SK-N-SH (cell line): ENCODE measurements around the gene UFSP2. TPM values are rescaled to one million over a fixed set of nuclear protein-coding genes. Genes with fewer than 3 reads are reported as not detected.

ENCODE experiments used
- CTCF ChIA-PET: fragments of 300-600, 350-600 bp; formaldehyde crosslinking; extraction: SDS; loops from one replicate; lab custom pipeline; 2021; lab: Yijun Ruan, JAX
- POLR2A ChIA-PET: fragments of 350-600 bp; sonication (Branson Sonifier 250); formaldehyde crosslinking; extraction: SDS; loops from one replicate; lab custom pipeline; 2020; ENCODE audit warnings: antibody characterized with exemption, inconsistent platforms; lab: Yijun Ruan, JAX
- DNase-seq: peaks from one replicate; pipeline ENCODE4 v3.0.0; 2012
- H2AFZ ChIP-seq: fragments of 200-600 bp; sonication (generic); 2 replicates; pipeline ENCODE4 v1.8.1; 2016; ENCODE audit warnings: antibody characterized with exemption, mild to moderate bottlenecking, low read depth
- H3F3A ChIP-seq: fragments of 200-600 bp; sonication (generic); replicated peaks from 2 replicates; pipeline ENCODE3; 2016; ENCODE audit warnings: antibody characterized with exemption, mild to moderate bottlenecking; ENCODE audit not compliant: insufficient read depth
- H3K27ac ChIP-seq, 2 experiments: fragments of 200-500 bp in 1 of 2; fragments of 200-600 bp in 1 of 2; sonication (Bioruptor generic) in 1 of 2; sonication (generic), shearing (Covaris generic) in 1 of 2; 2 replicates each; pipeline versions ENCODE4 v1.5.1 to v1.6.1; 2014 to 2016; ENCODE audit warnings: low read depth in 2 of 2, inconsistent platforms in 1 of 2, low read length in 1 of 2, mild to moderate bottlenecking in 1 of 2, mixed read lengths in 1 of 2
- H3K27me3 ChIP-seq: fragments of 200-600 bp; sonication (generic), shearing (Covaris generic); 2 replicates; pipeline ENCODE4 v1.6.1; 2016; ENCODE audit warnings: mixed run types; ENCODE audit not compliant: insufficient read depth
- H3K36me3 ChIP-seq, 2 experiments: fragments of 200-500 bp in 1 of 2; fragments of 200-600 bp in 1 of 2; sonication (Bioruptor generic) in 1 of 2; sonication (generic) in 1 of 2; replicated peaks in 1 of 2; 2 replicates each; pipeline versions ENCODE3 to v1.5.1; 2014 to 2016; ENCODE audit warnings: low read length in 1 of 2, mild to moderate bottlenecking in 1 of 2; ENCODE audit not compliant: insufficient read depth in 2 of 2, control insufficient read depth in 1 of 2
- H3K4me1 ChIP-seq, 2 experiments: fragments of 200-500 bp in 1 of 2; fragments of 200-600 bp in 1 of 2; sonication (Bioruptor generic) in 1 of 2; sonication (generic), shearing (Covaris generic) in 1 of 2; 2 replicates each; pipeline versions ENCODE4 v1.5.1 to v1.6.1; 2014 to 2016; ENCODE audit warnings: low read depth in 1 of 2, low read length in 1 of 2, mixed run types in 1 of 2; ENCODE audit not compliant: insufficient read depth in 2 of 2, control insufficient read depth in 1 of 2
- H3K4me2 ChIP-seq: fragments of 200-600 bp; sonication (generic), shearing (Covaris generic); 2 replicates; pipeline ENCODE4 v1.6.1; 2017; ENCODE audit warnings: mixed run types
- H3K4me3 ChIP-seq, 2 experiments: fragments of 200-500 bp in 1 of 2; fragments of 200-600 bp in 1 of 2; sonication (Bioruptor generic) in 1 of 2; sonication (generic), shearing (Covaris generic) in 1 of 2; 2 replicates each; pipeline versions ENCODE4 v1.5.1 to v1.8.1; 2014 to 2016; ENCODE audit warnings: low read depth in 2 of 2, inconsistent platforms in 1 of 2, low read length in 1 of 2, mild to moderate bottlenecking in 1 of 2, mixed read lengths in 1 of 2, moderate library complexity in 1 of 2
- H3K79me2 ChIP-seq: fragments of 200-600 bp; sonication (generic); 2 replicates; pipeline ENCODE4 v1.8.1; 2017; ENCODE audit warnings: mild to moderate bottlenecking; ENCODE audit not compliant: insufficient read depth
- H3K9ac ChIP-seq: fragments of 200-600 bp; sonication (generic); 2 replicates; pipeline ENCODE4 v1.6.1; 2017; ENCODE audit warnings: mixed run types
- H3K9me2 ChIP-seq: fragments of 200-600 bp; sonication (generic); 2 replicates; pipeline ENCODE4 v1.6.1; 2017; ENCODE audit warnings: mixed run types
- H3K9me3 ChIP-seq: fragments of 200-600 bp; sonication (generic); 2 replicates; pipeline ENCODE4 v1.6.1; 2017; ENCODE audit warnings: mixed run types, mild to moderate bottlenecking, moderate library complexity
- H4K20me1 ChIP-seq: fragments of 200-600 bp; sonication (generic); 2 replicates; pipeline ENCODE4 v1.6.1; 2017; ENCODE audit warnings: mild to moderate bottlenecking, mixed run types; ENCODE audit not compliant: insufficient read depth
- CHD2 ChIP-seq: fragments of 150-350 bp; IDR thresholded peaks from 2 replicates; pipeline ENCODE4 v1.6.1; 2018; ENCODE audit warnings: low read length; ENCODE audit not compliant: partially characterized antibody
- ELF1 ChIP-seq: IDR thresholded peaks from 2 replicates; pipeline ENCODE4 v1.4.0; 2012
- EZH2phosphoT487 ChIP-seq: fragments of 200-600 bp; sonication (generic); IDR thresholded peaks from 2 replicates; pipeline ENCODE4 v1.6.1; 2017; ENCODE audit warnings: low read depth, mixed run types, mild to moderate bottlenecking, antibody characterized with exemption, moderate library complexity, borderline replicate concordance
- FOXJ3 ChIP-seq: sonication (generic); formaldehyde crosslinking; IDR thresholded peaks from 2 replicates; pipeline ENCODE4 v1.5.1; 2020; ENCODE audit warnings: mild to moderate bottlenecking, missing genetic modification reagents
- MEF2A ChIP-seq: IDR thresholded peaks from 2 replicates; pipeline ENCODE4 v1.4.0; 2012; ENCODE audit warnings: low read depth, borderline replicate concordance
- MXI1 ChIP-seq: IDR thresholded peaks from 2 replicates; pipeline ENCODE4 v1.6.1; 2012; ENCODE audit warnings: mild to moderate bottlenecking, low read depth, low read length, improper control_type of control experiment
- NFIC ChIP-seq: IDR thresholded peaks from 2 replicates; pipeline ENCODE4 v1.4.0; 2012; ENCODE audit warnings: borderline replicate concordance
- NRF1 ChIP-seq: IDR thresholded peaks from 2 replicates; pipeline ENCODE4 v1.6.1; 2012; ENCODE audit warnings: low read depth, mild to moderate bottlenecking, low read length
- RCOR1 ChIP-seq: fragments of 150-350 bp; IDR thresholded peaks from 2 replicates; pipeline ENCODE4 v1.6.1; 2017; ENCODE audit warnings: antibody characterized with exemption, low read length
- SMC3 ChIP-seq: IDR thresholded peaks from 2 replicates; pipeline ENCODE4 v1.6.1; 2012; ENCODE audit warnings: low read depth, low read length, improper control_type of control experiment
- TAF1 ChIP-seq: IDR thresholded peaks from 2 replicates; pipeline ENCODE4 v1.6.1; 2012; ENCODE audit warnings: low read depth, mild to moderate bottlenecking, low read length, moderate library complexity, borderline replicate concordance
- TCF12 ChIP-seq: IDR thresholded peaks from 2 replicates; pipeline ENCODE4 v1.4.0; 2012
- TEAD4 ChIP-seq: IDR thresholded peaks from 2 replicates; pipeline ENCODE4 v1.4.0; 2012; ENCODE audit warnings: mild to moderate bottlenecking, borderline replicate concordance; ENCODE audit not compliant: insufficient read depth
- YY1 ChIP-seq: IDR thresholded peaks from 2 replicates; pipeline ENCODE4 v1.4.0; 2012; ENCODE audit warnings: low read depth, mild to moderate bottlenecking
- WGBS: methylation state at CpG from one replicate; pipeline ENCODE4 v1.1.6; 2017; ENCODE audit warnings: low lambda C conversion rate; 5-methylcytosine and 5-hydroxymethylcytosine counted together
- polyA plus RNA-seq, 3 experiments: library from polyadenylated mRNA; depleted of rRNA; stranded (reverse); fragments of >200 nt; gene quantifications; 2 replicates each; pipeline ENCODE4 v1.2.3, GENCODE V29; 2012
- TF ChIP-seq, protein P1 (sequence below): IDR thresholded peaks from 2 replicates; pipeline ENCODE4 v1.4.0; 2012; ENCODE audit warnings: low read depth, borderline replicate concordance

UFSP2 gene
- polyA plus RNA-seq, 1 of the 3 experiments (the other 2 are of a cell fraction) = 15.5 TPM

DNA sequence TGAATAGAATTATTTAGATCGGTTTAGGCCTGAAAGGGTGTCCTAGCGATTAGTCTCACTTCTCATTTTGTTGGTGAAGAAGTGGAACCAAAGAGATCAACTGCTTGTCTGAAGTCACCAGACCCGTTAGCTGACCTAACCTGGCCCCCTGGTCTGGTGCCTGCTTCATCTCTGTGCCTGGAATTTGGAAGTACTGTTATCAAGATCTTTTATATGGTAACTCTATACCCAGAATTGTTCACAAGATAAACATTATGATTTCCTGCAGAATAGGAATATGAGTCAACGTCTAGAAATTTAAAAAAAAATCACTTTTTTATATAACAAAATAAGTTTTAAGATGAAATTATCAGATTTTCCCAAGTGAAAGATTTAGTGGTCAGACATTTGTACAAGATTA is 67.2 kb downstream of the UFSP2 start (continued):
- TF ChIP-seq, protein P1, sequence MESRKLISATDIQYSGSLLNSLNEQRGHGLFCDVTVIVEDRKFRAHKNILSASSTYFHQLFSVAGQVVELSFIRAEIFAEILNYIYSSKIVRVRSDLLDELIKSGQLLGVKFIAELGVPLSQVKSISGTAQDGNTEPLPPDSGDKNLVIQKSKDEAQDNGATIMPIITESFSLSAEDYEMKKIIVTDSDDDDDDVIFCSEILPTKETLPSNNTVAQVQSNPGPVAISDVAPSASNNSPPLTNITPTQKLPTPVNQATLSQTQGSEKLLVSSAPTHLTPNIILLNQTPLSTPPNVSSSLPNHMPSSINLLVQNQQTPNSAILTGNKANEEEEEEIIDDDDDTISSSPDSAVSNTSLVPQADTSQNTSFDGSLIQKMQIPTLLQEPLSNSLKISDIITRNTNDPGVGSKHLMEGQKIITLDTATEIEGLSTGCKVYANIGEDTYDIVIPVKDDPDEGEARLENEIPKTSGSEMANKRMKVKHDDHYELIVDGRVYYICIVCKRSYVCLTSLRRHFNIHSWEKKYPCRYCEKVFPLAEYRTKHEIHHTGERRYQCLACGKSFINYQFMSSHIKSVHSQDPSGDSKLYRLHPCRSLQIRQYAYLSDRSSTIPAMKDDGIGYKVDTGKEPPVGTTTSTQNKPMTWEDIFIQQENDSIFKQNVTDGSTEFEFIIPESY = peak; percentile 30; the same call in 1 of the 2 replicates

DNA sequence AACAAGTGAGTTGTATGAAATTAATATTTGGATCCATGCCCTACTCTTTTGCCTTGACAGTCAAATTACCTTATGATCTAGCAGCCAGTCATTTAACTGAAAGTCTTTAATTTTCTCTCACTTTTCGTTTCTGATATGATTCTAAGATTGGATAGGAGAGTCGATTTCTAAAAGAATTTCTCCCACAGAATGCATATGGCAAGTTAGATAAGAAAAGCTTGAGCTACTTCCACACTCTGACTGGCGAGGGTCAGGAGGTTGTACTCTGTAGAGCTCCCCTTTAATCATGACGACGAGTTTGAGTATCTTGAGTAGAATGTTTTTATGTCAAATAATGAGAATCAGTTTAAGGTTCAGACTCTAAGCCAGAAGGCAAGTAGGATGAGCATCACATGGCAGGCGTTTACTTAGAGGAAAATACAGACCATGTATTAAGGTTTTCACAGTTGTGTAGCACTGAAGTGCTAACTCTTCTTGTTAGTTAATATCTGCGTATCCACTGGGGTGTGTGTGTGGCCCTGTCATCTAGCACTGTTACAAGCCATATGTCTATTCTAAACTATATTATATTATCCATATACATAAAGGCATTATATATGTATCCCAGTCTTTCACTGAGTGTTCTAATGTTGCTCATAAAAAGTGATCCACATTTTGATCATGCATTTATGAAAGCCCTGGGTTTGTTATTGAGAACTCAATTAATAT is 67.9 kb downstream of the UFSP2 start:
- H3K36me3 ChIP-seq = peaks cover 14 to 21% of the 10 kb centered on the region in 2 experiments
- peak overlapping the region; percentile 78 to 98; a peak in 3 of 4 replicates for H3K27ac ChIP-seq
- H3K4me3 ChIP-seq = no peak overlapping the region
- H3K9me3 ChIP-seq = no peaks in the 10 kb centered on the region
- no peak for DNase-seq
- ChIA-PET CTCF (no interaction called here), POLR2A (no interaction called here)
- no peaks in the 10 kb centered on the region for H4K20me1 ChIP-seq
- peaks cover 8 to 21% of the 10 kb centered on the region in 2 experiments for H3K4me1 ChIP-seq
- no peak overlapping the region for H2AFZ ChIP-seq
- peaks cover 3% of the 10 kb centered on the region; the same call in 1 of the 2 replicates for H3K79me2 ChIP-seq
- H3K4me2 ChIP-seq = peak overlapping the region; percentile 60; the same call in 1 of the 2 replicates
- no peak overlapping the region; the same call in 1 of the 2 replicates for H3K9ac ChIP-seq
- TF ChIP-seq TAF1 (no peak), TCF12 (no peak), MXI1 (no peak), EZH2phosphoT487 (no peak), ELF1 (no peak), MEF2A (no peak), SMC3 (no peak), TEAD4 (no peak), FOXJ3 (CRISPR knock-in tag) (no peak), RCOR1 (no peak), CHD2 (no peak), NFIC (no peak), YY1 (no peak), NRF1 (no peak)
- TF ChIP-seq, protein P1 = no peak
- peaks cover 37% of the 10 kb centered on the region for H3F3A ChIP-seq
- H3K9me2 ChIP-seq = no peaks in the 10 kb centered on the region
- WGBS = 90% methylated on average over 7 of the region's 7 CpGs
- no peaks in the 10 kb centered on the region for H3K27me3 ChIP-seq
